Transverse colon (tissue), 4 donors: ENCODE measurements around the gene SLC4A2. TPM values are rescaled to one million over a fixed set of nuclear protein-coding genes. Genes with fewer than 3 reads are reported as not detected.

ENCODE experiments used
- DNase-seq: peaks from one replicate; pipeline ENCODE4 v3.0.0-alpha.2; 2019
- H3K27ac ChIP-seq, 4 donors: fragments of 200-600 bp; sonication (generic); 2 replicates each; pipeline ENCODE4 v1.5.1; 2016 to 2018; ENCODE audit warnings: inconsistent platforms in 4 of 4
- H3K27me3 ChIP-seq: fragments of 200-600 bp; sonication (generic); 2 replicates; pipeline ENCODE4 v1.5.1; 2017; ENCODE audit warnings: inconsistent platforms
- H3K36me3 ChIP-seq, 4 donors: fragments of 200-600 bp; sonication (generic); 2 replicates each; pipeline ENCODE4 v1.5.1; 2017 to 2019; ENCODE audit warnings: inconsistent platforms in 4 of 4
- H3K4me1 ChIP-seq, 4 donors: fragments of 200-600 bp; sonication (generic); 2 replicates each; pipeline ENCODE4 v1.5.1; 2017 to 2020; ENCODE audit warnings: inconsistent platforms in 4 of 4
- H3K4me3 ChIP-seq, 4 donors: fragments of 200-600 bp; sonication (generic); 1 replicate in 1 of 4; 2 replicates in 3 of 4; pipeline versions ENCODE4 v1.5.1 to v1.6.1; 2017 to 2019; ENCODE audit warnings: inconsistent platforms in 4 of 4
- H3K9me3 ChIP-seq, 2 donors: fragments of 200-600 bp; sonication (generic); 2 replicates each; pipeline ENCODE4 v1.5.1; 2017 to 2019; ENCODE audit warnings: inconsistent platforms in 2 of 2
- CTCF ChIP-seq, 5 experiments: fragments of 200-600 bp in 3 of 5; fragments of 450-650 bp in 2 of 5; sonication (generic) in 3 of 5; IDR thresholded peaks; 1 replicate in 2 of 5; 2 replicates in 3 of 5; pipeline ENCODE4 v1.5.1; 2016 to 2017; ENCODE audit warnings: antibody characterized with exemption in 5 of 5, inconsistent platforms in 3 of 5, mild to moderate bottlenecking in 2 of 5, moderate library complexity in 1 of 5
- EP300 ChIP-seq: sonication (generic); formaldehyde crosslinking; IDR thresholded peaks from one replicate; pipeline ENCODE4 v1.6.1; 2017; ENCODE audit warnings: antibody characterized with exemption, low read depth
- POLR2A ChIP-seq: fragments of 450-650 bp; IDR thresholded peaks from one replicate; pipeline ENCODE4 v1.6.1; 2016; ENCODE audit warnings: antibody characterized with exemption, mild to moderate bottlenecking, moderate library complexity
- POLR2AphosphoS5 ChIP-seq, 3 donors: sonication (generic); formaldehyde crosslinking; IDR thresholded peaks; one replicate each; pipeline ENCODE4 v1.6.1; 2016; ENCODE audit warnings: antibody characterized with exemption in 3 of 3
- WGBS, 2 donors: methylation state at CpG; one replicate each; pipeline ENCODE4 v1.1.5; 2018; ENCODE audit warnings: low coverage in 1 of 2; 5-methylcytosine and 5-hydroxymethylcytosine counted together
- in situ Hi-C, 4 donors: fragments of 200-750 bp; cut with MboI; loops; one replicate each; pipeline versions ENCODE4 v1.15.0 to v1.15.1; 2017; ENCODE audit warnings: low sequenced_read_pairs in 3 of 4, low pct_ligation_motif_present in 1 of 4, low pct_unique_long_range_greater_than_20kb in 1 of 4
- intact Hi-C: fragments of 100-400 bp; cut with DNase I; formaldehyde crosslinking; loops from one replicate; pipeline ENCODE4 v1.15.1; 2023; ENCODE audit warnings: low total_unique reads
- total RNA-seq, 4 donors: library from RNA; depleted of rRNA; stranded (reverse); fragments of >200 nt; gene quantifications; one replicate each; pipeline ENCODE4 v1.1.0, GENCODE V29; 2016

The SLC4A2 gene
- total RNA-seq, 4 donors from 2014 or later: 61.7 to 464 (median 83.2) TPM

GRCh38 chr7:151089893-151090730 is 30.7 kb downstream of the SLC4A2 start:
- peak overlapping the region in 1 of 4 donors; percentile 75 for H3K4me3 ChIP-seq

DNA sequence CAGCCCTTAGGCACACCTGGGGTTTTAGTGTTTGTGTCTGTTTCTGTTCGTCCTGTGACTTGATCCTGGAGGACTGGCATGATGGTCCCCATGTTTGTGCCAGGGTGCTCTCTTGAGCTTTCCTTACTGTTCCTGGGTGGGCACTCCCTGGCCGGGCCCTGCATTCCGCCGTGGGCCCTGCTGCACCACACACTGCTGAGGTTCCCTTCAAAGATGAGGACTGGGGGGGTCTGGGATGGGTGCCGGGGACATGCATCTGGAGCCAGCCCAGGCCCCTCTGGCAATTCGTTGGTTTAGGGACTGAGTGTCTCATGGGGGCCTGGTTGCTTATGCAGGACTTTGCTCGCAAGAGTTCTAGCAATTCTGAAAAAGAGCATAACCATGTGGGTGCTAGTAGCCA is 31.6 kb downstream of the SLC4A2 start:
- Histone ChIP-seq H3K36me3 (no peaks in the 10 kb centered on the region), H3K27me3 (no peaks in the 10 kb centered on the region), H3K9me3 (no peaks in the 10 kb centered on the region), H3K27ac (peak overlapping the region in 2 of 4 donors; percentile 86 to 92), H3K4me1 (peaks cover 20 to 50% (median 36%) of the 10 kb centered on the region in 4 donors), H3K4me3 (no peak overlapping the region)
- intact Hi-C loops: loop anchor here (5.0 kb wide), 1 partner anchor 479 kb away; no protein-coding TSS in a partner anchor
- no peak for DNase-seq
- TF ChIP-seq POLR2AphosphoS5 (IDR thresholded peaks at IDR 0.05): no peak
- TF ChIP-seq EP300: no peak
- no peak for TF ChIP-seq CTCF (IDR thresholded peaks at IDR 0.05)
- no peak for TF ChIP-seq POLR2A
- in situ Hi-C loops: no loop called here
- WGBS, 2 donors: 89% methylated on average over 7 of the region's 7 CpGs; no CpG with 5 or more reads in 1 of the 2 donors

More at GRCh38 chr7:151089893-151090730, 30.7 kb downstream of the SLC4A2 start:
- no peaks in the 10 kb centered on the region for H3K36me3 ChIP-seq
- no peak for TF ChIP-seq POLR2AphosphoS5 (IDR thresholded peaks at IDR 0.05)
- TF ChIP-seq EP300: no peak
- no peak for TF ChIP-seq CTCF (IDR thresholded peaks at IDR 0.05)
- no peak for TF ChIP-seq POLR2A
- H3K27me3 ChIP-seq: no peaks in the 10 kb centered on the region
- H3K27ac ChIP-seq: peak overlapping the region; percentile 86 to 92 (median 92)
- DNase-seq: no peak
- no peaks in the 10 kb centered on the region for H3K9me3 ChIP-seq
- in situ Hi-C loops: no loop called here
- 33 to 77% methylated on average over 8 to 21 of the region's 22 CpGs for WGBS, 2 donors
- peaks cover 27 to 55% (median 43%) of the 10 kb centered on the region in 4 donors for H3K4me1 ChIP-seq
- intact Hi-C loops: loop anchor here (5.0 kb wide), 1 partner anchor 478 kb away; no protein-coding TSS in a partner anchor

DNA sequence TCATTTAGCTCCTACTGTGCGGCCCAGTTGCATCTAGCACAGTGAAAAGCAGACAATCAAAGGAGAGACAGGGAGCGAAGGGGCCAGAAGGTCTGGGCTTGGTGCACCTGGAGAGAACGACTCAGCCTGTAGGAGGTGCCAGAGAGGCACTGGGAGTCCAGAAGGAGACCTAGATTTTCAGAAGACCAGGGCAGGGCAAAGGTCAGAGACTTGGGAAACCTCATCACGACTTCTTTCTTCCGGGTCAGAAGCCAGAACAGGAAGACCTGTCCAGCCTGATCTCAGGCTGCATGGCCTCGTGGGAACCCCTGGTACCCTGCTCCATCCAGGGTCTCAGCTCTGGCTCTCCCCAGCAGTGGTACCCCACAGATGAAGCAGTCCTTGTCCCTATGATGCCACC is 32.0 kb downstream of the SLC4A2 start:
- peak; percentile 69 for DNase-seq
- Histone ChIP-seq H3K27ac (peak overlapping the region in 1 of 4 donors; percentile 11), H3K9me3 (no peaks in the 10 kb centered on the region), H3K4me1 (peaks cover 20 to 50% (median 36%) of the 10 kb centered on the region in 4 donors), H3K36me3 (no peaks in the 10 kb centered on the region), H3K4me3 (no peak overlapping the region), H3K27me3 (no peaks in the 10 kb centered on the region)
- intact Hi-C loops: loop anchor here (5.0 kb wide), 1 partner anchor 479 kb away; no protein-coding TSS in a partner anchor
- in situ Hi-C loops: no loop called here
- TF ChIP-seq EP300 (no peak), POLR2A (no peak), CTCF (IDR thresholded peaks at IDR 0.05) (peak; percentile 43 to 58 (median 52))
- WGBS, 2 donors: 43% methylated on average over 6 of the region's 6 CpGs; no CpG with 5 or more reads in 1 of the 2 donors

GRCh38 chr7:151091988-151092387 is 32.6 kb downstream of the SLC4A2 start:
- in situ Hi-C loops: no loop called here
- peak overlapping the region in 1 of 4 donors; percentile 11 for H3K27ac ChIP-seq
- WGBS, 2 donors: 76 to 85% methylated on average over 5 to 14 of the region's 14 CpGs

More at GRCh38 chr7:151091988-151092387, 32.6 kb downstream of the SLC4A2 start:
- peaks cover 20 to 50% (median 36%) of the 10 kb centered on the region in 4 donors for H3K4me1 ChIP-seq
- TF ChIP-seq POLR2AphosphoS5 (IDR thresholded peaks at IDR 0.05): no peak
- TF ChIP-seq CTCF (IDR thresholded peaks at IDR 0.05): no peak
- no peak for TF ChIP-seq EP300
- TF ChIP-seq POLR2A: no peak
- H3K36me3 ChIP-seq: no peaks in the 10 kb centered on the region
- H3K27me3 ChIP-seq: no peaks in the 10 kb centered on the region
- intact Hi-C loops: loop anchor here (5.0 kb wide), 1 partner anchor 480 kb away; no protein-coding TSS in a partner anchor
- H3K4me3 ChIP-seq: no peak overlapping the region
- no peaks in the 10 kb centered on the region for H3K9me3 ChIP-seq
- no peak for DNase-seq
